NAMALWA (cell line): Measurements from ENCODE around the gene NF1.
"Not testable (repeated sequence)": the region's sequence is repeated elsewhere in the genome, so short reads cannot be mapped to it uniquely, and the experiment has no call there.

ENCODE experiments used
- DNase-seq: peaks from one replicate; pipeline ENCODE4 v3.0.0-alpha.2; 2015; ENCODE audit warnings: low spot score

Gene NF1

GRCh38 chr17:31094600-31095235 lies at the start of gene NF1:
NF1 (plus strand) TSS chr17:31094977; CDS start chr17:31095310, 333 bp downstream.
- peak; percentile 93 for DNase-seq

- not testable (repeated sequence) for DNase-seq
These were observed 47.8 kb upstream of the NF1 start for GRCh38 chr17:31046856-31047425.

- DNase-seq, result no peak
These were observed 46.6 kb upstream of the NF1 start for GRCh38 chr17:31048142-31048541.

GRCh38 chr17:31048780-31049179 lies 46.0 kb upstream of the NF1 start:
- DNase-seq, result no peak

- no peak for DNase-seq
These were observed 43.8 kb upstream of the NF1 start for GRCh38 chr17:31050948-31051347.

- DNase-seq, result no peak
These were observed 43.3 kb upstream of the NF1 start for GRCh38 chr17:31051506-31051905.

GRCh38 chr17:31052187-31052889 lies 42.4 kb upstream of the NF1 start:
- DNase-seq, result no peak

GRCh38 chr17:31053071-31053470 lies 41.7 kb upstream of the NF1 start:
- DNase-seq, result no peak

GRCh38 chr17:31054761-31055160 lies 40.0 kb upstream of the NF1 start:
- DNase-seq, result no peak

- DNase-seq, result no peak
These were observed 35.8 kb upstream of the NF1 start for GRCh38 chr17:31058976-31059375.

GRCh38 chr17:31060791-31061550 lies 33.8 kb upstream of the NF1 start:
- no peak for DNase-seq

GRCh38 chr17:31061678-31062077 lies 33.1 kb upstream of the NF1 start:
- DNase-seq, result peak; percentile 43

- no peak for DNase-seq
These were observed 32.4 kb upstream of the NF1 start for GRCh38 chr17:31062346-31062745.

- DNase-seq, result no peak
These were observed 30.1 kb upstream of the NF1 start for GRCh38 chr17:31064707-31065106.

GRCh38 chr17:31067691-31068184 lies 27.0 kb upstream of the NF1 start:
- DNase-seq, result no peak

GRCh38 chr17:31068291-31068690 lies 26.5 kb upstream of the NF1 start:
- DNase-seq, result peak; percentile 81

- DNase-seq, result no peak
These were observed 22.6 kb upstream of the NF1 start for GRCh38 chr17:31072186-31072585.

- DNase-seq, result no peak
These were observed 21.4 kb upstream of the NF1 start for GRCh38 chr17:31073411-31073810.

- DNase-seq, result no peak
These were observed 19.8 kb upstream of the NF1 start for GRCh38 chr17:31074772-31075555.

- no peak for DNase-seq
These were observed 16.5 kb upstream of the NF1 start for GRCh38 chr17:31078290-31078689.

- no peak for DNase-seq
These were observed 15.0 kb upstream of the NF1 start for GRCh38 chr17:31079731-31080130.

- DNase-seq, result no peak
These were observed 9.2 kb upstream of the NF1 start for GRCh38 chr17:31085563-31085962.
